GM21786 (cell line): ENCODE data around the gene SH3PXD2B.

Experiments
- ATAC-seq: cut with Tn5 transposase; IDR thresholded peaks from one replicate; pipeline ENCODE4 v1.9.1; 2021; ENCODE audit not compliant: unreplicated experiment

The SH3PXD2B gene

GRCh38 chr5:172281346-172281745 is 173.0 kb downstream of the SH3PXD2B start:
- no peak for ATAC-seq

- no peak for ATAC-seq
Observed at GRCh38 chr5:172280929-172281328, 173.4 kb downstream of the SH3PXD2B start.

- no peak for ATAC-seq
Observed at GRCh38 chr5:172280317-172280716, 174.0 kb downstream of the SH3PXD2B start.

GRCh38 chr5:172278356-172278755 is 176.0 kb downstream of the SH3PXD2B start:
- no peak for ATAC-seq

- ATAC-seq, result no peak
Observed at GRCh38 chr5:172276214-172276613, 178.1 kb downstream of the SH3PXD2B start.
